Vagina (tissue), 2 donors: ENCODE measurements around the gene PDE1C. TPM values are rescaled to one million over a fixed set of nuclear protein-coding genes. Genes with fewer than 3 reads are reported as not detected.

Experiments used
- DNase-seq, 2 donors: peaks; one replicate each; pipeline ENCODE4 v3.0.0-alpha.2; 2017; ENCODE audit errors: extremely low spot score in 2 of 2
- H3K27ac ChIP-seq: fragments of 200-600 bp; sonication (generic); one replicate; pipeline ENCODE4 v1.5.1; 2019
- H3K27me3 ChIP-seq: fragments of 200-600 bp; sonication (generic); one replicate; pipeline ENCODE4 v1.5.1; 2019
- H3K36me3 ChIP-seq, 2 donors: fragments of 200-600 bp; sonication (generic); one replicate each; pipeline ENCODE4 v1.5.1; 2017 to 2019
- H3K4me1 ChIP-seq: fragments of 200-600 bp; sonication (generic); one replicate; pipeline ENCODE4 v1.5.1; 2019
- H3K4me3 ChIP-seq, 2 donors: fragments of 200-600 bp; sonication (generic); 1 replicate in 1 of 2; 2 replicates in 1 of 2; pipeline ENCODE4 v1.5.1; 2016 to 2019
- H3K9me3 ChIP-seq: fragments of 200-600 bp; sonication (generic); one replicate; pipeline ENCODE4 v1.5.1; 2019
- POLR2A ChIP-seq, 2 donors: fragments of 450-650 bp; IDR thresholded peaks; one replicate each; pipeline ENCODE4 v1.6.1; 2017; ENCODE audit warnings: antibody characterized with exemption in 2 of 2, mild to moderate bottlenecking in 2 of 2, moderate library complexity in 2 of 2
- POLR2AphosphoS5 ChIP-seq, 2 donors: sonication (generic); formaldehyde crosslinking; IDR thresholded peaks; one replicate each; pipeline ENCODE4 v1.9.0; 2017; ENCODE audit warnings: antibody characterized with exemption in 2 of 2, mild to moderate bottlenecking in 2 of 2, low read depth in 1 of 2; ENCODE audit not compliant: insufficient read depth in 1 of 2
- intact Hi-C: fragments of 100-400 bp; cut with DNase I; formaldehyde crosslinking; loops from one replicate; pipeline ENCODE4 v1.15.1; 2023
- total RNA-seq: library from RNA; depleted of rRNA; stranded (reverse); fragments of >200 nt; gene quantifications from one replicate; pipeline ENCODE4 v1.2.3, GENCODE V29; 2016
- TF ChIP-seq, protein P1 (sequence below), 3 experiments: fragments of 450-650 bp in 2 of 3; fragments of 200-600 bp in 1 of 3; sonication (generic) in 1 of 3; IDR thresholded peaks; one replicate each; pipeline ENCODE4 v1.5.1; 2017 to 2019; ENCODE audit warnings: antibody characterized with exemption in 3 of 3, mild to moderate bottlenecking in 2 of 3, moderate library complexity in 2 of 3

The PDE1C gene
- total RNA-seq, 1 donor from 2014 or later, result 19.2 TPM

GRCh38 chr7:31962246-31962645 is 108.0 kb downstream of the PDE1C start:
- Histone ChIP-seq H3K4me1 (no peaks in the 10 kb centered on the region), H3K4me3 (no peak overlapping the region), H3K36me3 (no peaks in the 10 kb centered on the region), H3K9me3 (no peaks in the 10 kb centered on the region), H3K27me3 (no peaks in the 10 kb centered on the region), H3K27ac (no peak overlapping the region)
- TF ChIP-seq POLR2AphosphoS5 (IDR thresholded peaks at IDR 0.05; ENCODE audit: insufficient read depth in 1 of 2, low read depth in 1 of 2) (no peak), POLR2A (IDR thresholded peaks at IDR 0.05) (no peak)
- TF ChIP-seq, protein P1, sequence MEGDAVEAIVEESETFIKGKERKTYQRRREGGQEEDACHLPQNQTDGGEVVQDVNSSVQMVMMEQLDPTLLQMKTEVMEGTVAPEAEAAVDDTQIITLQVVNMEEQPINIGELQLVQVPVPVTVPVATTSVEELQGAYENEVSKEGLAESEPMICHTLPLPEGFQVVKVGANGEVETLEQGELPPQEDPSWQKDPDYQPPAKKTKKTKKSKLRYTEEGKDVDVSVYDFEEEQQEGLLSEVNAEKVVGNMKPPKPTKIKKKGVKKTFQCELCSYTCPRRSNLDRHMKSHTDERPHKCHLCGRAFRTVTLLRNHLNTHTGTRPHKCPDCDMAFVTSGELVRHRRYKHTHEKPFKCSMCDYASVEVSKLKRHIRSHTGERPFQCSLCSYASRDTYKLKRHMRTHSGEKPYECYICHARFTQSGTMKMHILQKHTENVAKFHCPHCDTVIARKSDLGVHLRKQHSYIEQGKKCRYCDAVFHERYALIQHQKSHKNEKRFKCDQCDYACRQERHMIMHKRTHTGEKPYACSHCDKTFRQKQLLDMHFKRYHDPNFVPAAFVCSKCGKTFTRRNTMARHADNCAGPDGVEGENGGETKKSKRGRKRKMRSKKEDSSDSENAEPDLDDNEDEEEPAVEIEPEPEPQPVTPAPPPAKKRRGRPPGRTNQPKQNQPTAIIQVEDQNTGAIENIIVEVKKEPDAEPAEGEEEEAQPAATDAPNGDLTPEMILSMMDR (IDR thresholded peaks at IDR 0.05), result no peak
- intact Hi-C loops, result no loop called here
- DNase-seq, result no peak

GRCh38 chr7:31958226-31958625 is 112.0 kb downstream of the PDE1C start:
- Histone ChIP-seq H3K27ac (no peak overlapping the region), H3K36me3 (no peaks in the 10 kb centered on the region), H3K9me3 (no peaks in the 10 kb centered on the region), H3K4me3 (no peak overlapping the region), H3K27me3 (no peaks in the 10 kb centered on the region), H3K4me1 (no peaks in the 10 kb centered on the region)
- no peak for DNase-seq
- TF ChIP-seq, protein P1 (IDR thresholded peaks at IDR 0.05), result no peak
- TF ChIP-seq POLR2AphosphoS5 (IDR thresholded peaks at IDR 0.05; ENCODE audit: insufficient read depth in 1 of 2, low read depth in 1 of 2) (no peak), POLR2A (IDR thresholded peaks at IDR 0.05) (no peak)
- intact Hi-C loops, result no loop called here

DNA sequence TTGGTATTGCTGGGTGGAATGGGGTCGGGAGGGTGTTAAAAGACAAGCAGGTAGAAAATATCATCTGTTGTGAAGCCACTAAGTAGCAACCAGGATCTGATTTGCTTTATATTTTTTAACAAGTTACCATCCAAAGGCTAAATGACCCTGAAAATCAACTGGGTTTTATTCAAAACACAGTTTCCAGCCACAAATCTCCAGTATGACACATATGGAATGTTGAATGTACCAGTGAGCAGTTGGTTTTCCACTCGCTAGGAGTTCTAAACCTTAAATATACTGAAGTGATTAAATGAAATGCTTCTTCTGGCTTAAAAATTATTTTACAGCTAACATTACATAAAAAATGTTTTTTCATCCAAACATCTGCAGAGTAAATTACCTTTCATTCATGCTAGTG is 112.5 kb downstream of the PDE1C start:
- DNase-seq, result no peak

GRCh38 chr7:31957090-31957720 is 113.0 kb downstream of the PDE1C start:
- H3K36me3 ChIP-seq, result no peaks in the 10 kb centered on the region
- no peak overlapping the region for H3K27ac ChIP-seq
- H3K4me1 ChIP-seq, result no peaks in the 10 kb centered on the region
- TF ChIP-seq, protein P1 (IDR thresholded peaks at IDR 0.05), result no peak
- TF ChIP-seq POLR2AphosphoS5 (IDR thresholded peaks at IDR 0.05; ENCODE audit: insufficient read depth in 1 of 2, low read depth in 1 of 2) (no peak), POLR2A (IDR thresholded peaks at IDR 0.05) (no peak)
- H3K4me3 ChIP-seq, result no peak overlapping the region
- H3K9me3 ChIP-seq, result no peaks in the 10 kb centered on the region
- intact Hi-C loops, result no loop called here
- DNase-seq, result no peak
- H3K27me3 ChIP-seq, result no peaks in the 10 kb centered on the region

More for the DNA sequence above, 112.5 kb downstream of the PDE1C start:
- TF ChIP-seq, protein P1 (IDR thresholded peaks at IDR 0.05), result no peak
- no peak for TF ChIP-seq POLR2AphosphoS5 (IDR thresholded peaks at IDR 0.05; ENCODE audit: insufficient read depth in 1 of 2, low read depth in 1 of 2)
- TF ChIP-seq POLR2A (IDR thresholded peaks at IDR 0.05), result no peak
- Histone ChIP-seq H3K27ac (no peak overlapping the region), H3K9me3 (no peaks in the 10 kb centered on the region), H3K27me3 (no peaks in the 10 kb centered on the region), H3K36me3 (no peaks in the 10 kb centered on the region), H3K4me3 (no peak overlapping the region), H3K4me1 (no peaks in the 10 kb centered on the region)
- intact Hi-C loops, result no loop called here

DNA sequence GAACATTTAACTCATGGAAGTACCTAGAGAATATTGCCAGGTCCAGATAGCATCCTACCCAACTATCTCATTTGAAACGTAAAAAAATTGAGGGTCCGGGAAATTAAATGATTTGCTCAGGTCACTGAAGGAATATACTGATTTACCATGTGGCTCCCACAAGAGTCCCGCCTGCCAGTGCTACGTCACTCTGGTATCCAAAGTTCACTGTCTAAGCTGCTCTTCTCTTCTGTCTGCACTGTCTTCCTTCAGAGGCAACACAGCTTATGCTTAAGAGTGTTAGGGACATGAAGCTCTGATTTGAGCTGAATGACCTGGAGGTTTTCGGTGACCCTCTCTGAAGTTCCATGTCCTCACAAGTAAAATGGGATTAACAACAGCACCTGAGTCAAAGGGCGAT is 114.6 kb downstream of the PDE1C start:
- Histone ChIP-seq H3K36me3 (no peaks in the 10 kb centered on the region), H3K27ac (no peak overlapping the region), H3K4me1 (no peaks in the 10 kb centered on the region), H3K27me3 (no peaks in the 10 kb centered on the region), H3K9me3 (no peaks in the 10 kb centered on the region), H3K4me3 (no peak overlapping the region)
- TF ChIP-seq POLR2A (IDR thresholded peaks at IDR 0.05) (no peak), POLR2AphosphoS5 (IDR thresholded peaks at IDR 0.05; ENCODE audit: insufficient read depth in 1 of 2, low read depth in 1 of 2) (no peak)
- TF ChIP-seq, protein P1 (IDR thresholded peaks at IDR 0.05), result no peak
- no peak for DNase-seq
- intact Hi-C loops, result no loop called here
